T-helper 2 cell (primary cell): Measurements from ENCODE around the gene CNTNAP2.

ENCODE experiments used
- DNase-seq, 5 experiments: peaks; one replicate each; pipeline versions ENCODE4 v3.0.0 to v3.0.0-alpha.2; 2012 to 2022

CNTNAP2 gene

GRCh38 chr7:148079206-148080080 is 1962.8 kb downstream of the CNTNAP2 start:
- no peak for DNase-seq

DNA sequence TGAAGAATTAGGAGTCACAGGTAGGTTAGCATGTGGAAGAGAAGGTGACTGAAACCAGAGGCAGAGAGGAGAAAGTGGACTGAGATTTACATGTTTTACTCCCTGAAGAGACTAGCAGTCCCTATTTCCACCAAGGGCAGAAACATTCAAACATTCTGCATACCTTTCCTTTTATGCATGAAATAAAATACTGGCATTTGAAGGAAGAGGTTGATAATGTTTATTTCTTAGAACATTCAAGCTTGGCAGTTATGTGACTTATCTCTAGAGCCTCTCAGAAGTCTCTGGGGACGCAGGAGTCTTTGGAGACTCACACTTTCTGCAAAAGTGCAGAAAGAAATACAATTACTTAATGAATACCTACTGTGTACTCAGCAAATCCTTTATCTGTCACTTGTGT is 1966.8 kb downstream of the CNTNAP2 start:
- no peak for DNase-seq

GRCh38 chr7:148084138-148084537 is 1967.5 kb downstream of the CNTNAP2 start:
- DNase-seq: peak in 1 of 5 experiments; percentile 34

- no peak for DNase-seq
Measured at GRCh38 chr7:148091882-148092281, 1975.3 kb downstream of the CNTNAP2 start.

DNA sequence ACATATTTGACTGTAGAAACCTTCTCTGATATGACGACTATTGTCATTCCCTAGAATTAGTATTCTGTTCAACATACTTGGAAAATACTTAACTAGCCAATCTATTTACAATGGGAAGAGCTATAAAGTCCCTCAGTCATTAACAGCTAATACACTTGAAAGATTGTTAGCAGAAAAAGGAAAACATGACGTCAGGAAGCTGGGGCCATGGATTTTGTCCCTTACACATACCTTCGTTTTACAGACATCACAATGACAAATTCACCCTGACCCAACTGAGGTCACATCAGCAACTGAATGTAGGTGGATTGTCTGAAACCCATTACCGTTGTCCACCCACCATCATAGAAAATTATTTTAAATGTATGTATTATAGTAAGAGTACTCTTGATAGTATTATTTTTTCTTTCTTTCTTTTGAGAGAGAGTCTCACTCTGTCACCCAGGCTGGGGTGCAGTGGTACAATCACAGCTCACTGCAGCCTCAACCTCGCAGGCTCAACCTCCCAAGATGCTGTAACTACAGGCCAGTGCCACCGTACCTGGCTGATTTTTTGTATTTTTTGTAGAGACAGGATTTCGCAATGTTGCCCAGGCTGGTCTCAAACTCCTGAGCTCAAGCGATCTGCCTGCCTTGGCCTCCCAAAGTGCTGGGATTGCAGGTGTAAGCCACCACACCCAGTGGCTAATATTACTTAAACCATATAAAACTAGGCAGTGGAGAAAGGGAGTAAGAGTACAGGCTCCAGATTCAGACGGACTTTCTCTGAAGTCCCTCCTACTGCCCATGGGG is 1977.0 kb downstream of the CNTNAP2 start:
- no peak for DNase-seq

- DNase-seq: no peak
Measured at GRCh38 chr7:148095066-148095465, 1978.5 kb downstream of the CNTNAP2 start.

DNA sequence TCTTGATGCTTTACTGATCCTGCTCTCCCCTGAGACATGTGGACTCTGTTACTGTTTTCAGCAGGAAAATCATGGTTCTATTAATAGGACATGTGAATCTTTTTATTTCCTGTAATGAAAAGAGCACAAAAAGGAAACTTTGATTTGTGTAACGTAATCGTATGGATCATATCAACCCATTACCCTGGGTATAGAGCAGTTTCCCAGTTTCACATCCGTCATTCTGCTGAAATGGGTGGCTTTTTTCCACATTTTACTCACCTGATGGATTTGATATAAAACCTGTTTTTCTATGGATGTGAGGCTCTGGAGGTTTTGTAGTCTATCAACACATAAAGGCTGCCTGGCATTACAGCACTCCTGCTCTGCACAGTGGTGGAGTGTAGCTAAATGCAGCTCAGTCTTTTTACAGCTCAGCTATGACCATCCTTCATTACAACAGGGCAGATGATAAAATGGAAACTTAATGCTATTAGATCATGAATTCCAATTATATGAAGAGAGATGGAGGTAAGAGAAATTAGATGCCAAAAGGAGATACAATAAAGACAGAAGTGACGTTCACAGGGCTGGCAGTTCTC is 1987.6 kb downstream of the CNTNAP2 start:
- DNase-seq: no peak

DNA sequence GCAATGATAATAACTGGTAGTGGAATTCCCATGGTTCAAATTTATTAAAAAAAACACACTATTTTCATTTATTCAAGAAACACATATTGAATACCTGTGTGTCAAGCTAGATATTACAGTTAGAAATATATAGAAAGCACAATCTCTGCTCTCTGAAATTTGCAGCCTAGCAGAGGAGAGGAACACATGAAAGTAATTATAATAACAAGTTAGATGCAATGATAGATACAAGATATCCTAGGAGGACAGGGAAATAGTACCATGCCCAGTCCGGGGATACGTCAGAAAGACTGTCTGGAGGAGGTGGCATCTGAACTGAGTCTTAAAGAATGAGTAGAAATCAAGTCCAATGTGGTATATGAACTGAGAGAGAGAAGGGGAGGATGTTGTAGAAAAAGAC is 1988.3 kb downstream of the CNTNAP2 start:
- DNase-seq: no peak

DNA sequence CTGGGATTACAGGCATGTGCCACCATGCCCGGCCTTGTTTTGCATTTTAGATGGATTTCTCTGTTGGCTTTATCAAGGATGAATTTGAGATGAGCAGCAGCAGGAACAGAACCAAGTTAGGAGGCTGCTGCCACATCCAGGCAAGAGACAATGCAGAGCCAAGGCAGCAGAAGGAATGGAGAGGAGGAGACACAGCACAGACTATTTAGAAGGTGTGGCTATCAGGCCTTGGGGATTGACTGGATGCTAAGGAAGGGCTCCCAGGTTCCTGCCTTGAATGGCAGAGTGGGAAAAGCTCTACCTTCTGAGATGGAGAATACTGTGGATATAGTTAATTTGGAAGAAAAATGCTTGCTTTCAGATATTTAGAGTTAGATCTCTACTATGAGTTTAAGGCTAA is 1989.3 kb downstream of the CNTNAP2 start:
- DNase-seq: no peak

GRCh38 chr7:148107443-148108127 is 1991.0 kb downstream of the CNTNAP2 start:
- DNase-seq: no peak

- no peak for DNase-seq
Measured at GRCh38 chr7:148108381-148108780, 1991.8 kb downstream of the CNTNAP2 start.

DNA sequence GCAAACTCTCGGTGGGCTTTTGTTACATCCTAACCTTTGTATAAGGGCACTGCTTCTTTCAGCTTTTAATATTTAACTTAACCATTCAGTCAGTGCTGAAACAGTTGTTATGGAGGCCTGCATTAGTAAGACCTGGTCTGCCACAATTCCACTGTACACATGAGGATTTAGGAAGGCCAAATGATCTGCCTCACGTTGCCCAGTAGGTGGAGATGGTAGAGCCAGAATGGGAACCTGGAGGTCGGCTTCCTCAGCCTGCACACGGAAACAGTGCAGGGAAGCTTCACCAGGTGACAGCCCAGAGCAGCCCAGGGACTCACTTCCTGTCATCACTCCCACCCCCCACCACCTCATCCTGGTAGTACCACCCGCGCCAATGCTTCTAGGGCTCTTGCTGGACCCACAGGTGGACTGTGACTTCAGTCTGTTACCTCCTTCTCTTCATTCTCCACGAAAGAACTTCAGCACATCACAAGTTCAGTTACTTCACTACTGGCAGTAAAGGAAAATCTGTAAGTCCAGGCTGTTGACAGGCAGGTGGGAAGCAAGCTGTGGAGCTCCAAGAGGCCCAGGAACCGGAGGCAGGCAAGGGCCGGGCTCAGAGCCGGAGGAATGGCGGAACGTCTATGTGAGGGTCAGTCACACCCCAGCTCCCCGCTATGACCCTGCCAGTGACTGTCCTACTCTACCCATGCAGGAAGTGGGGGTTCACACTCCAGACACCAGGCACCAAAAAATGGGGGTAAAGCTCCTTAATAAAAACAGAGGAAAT is 1993.7 kb downstream of the CNTNAP2 start:
- DNase-seq: no peak

- no peak for DNase-seq
Measured at GRCh38 chr7:148114804-148115203, 1998.2 kb downstream of the CNTNAP2 start.

GRCh38 chr7:148115308-148115707 is 1998.7 kb downstream of the CNTNAP2 start:
- no peak for DNase-seq

GRCh38 chr7:148116195-148116594 is 1999.6 kb downstream of the CNTNAP2 start:
- peak in 1 of 5 experiments; percentile 55 for DNase-seq

DNA sequence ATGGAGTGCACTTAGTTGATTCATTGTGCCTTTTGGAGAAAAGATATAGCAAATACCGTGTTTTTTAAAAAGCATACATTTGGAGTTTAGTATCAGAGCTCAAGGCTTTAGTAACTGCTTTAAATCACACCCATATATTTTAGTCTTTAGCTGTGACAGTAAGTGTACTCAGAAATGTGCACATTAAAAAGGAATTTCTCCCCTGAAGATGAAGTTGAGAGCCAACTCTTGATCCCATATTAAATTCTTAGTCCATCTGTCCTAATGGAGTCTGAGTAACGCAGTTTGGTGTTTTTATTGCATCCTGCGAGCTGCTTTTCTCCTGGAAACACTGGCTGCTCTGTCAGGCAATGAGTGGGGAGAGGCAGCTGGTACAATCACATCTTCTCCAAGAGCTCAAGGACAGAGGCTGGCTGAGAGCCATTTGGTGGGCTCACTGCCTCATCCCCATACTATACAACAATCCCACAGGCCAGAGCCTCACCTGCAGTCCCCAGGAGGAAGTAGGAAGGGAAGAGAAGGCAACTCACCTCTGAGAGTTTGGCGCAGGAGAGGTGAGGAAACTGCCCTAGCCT is 2000.3 kb downstream of the CNTNAP2 start:
- no peak for DNase-seq

DNA sequence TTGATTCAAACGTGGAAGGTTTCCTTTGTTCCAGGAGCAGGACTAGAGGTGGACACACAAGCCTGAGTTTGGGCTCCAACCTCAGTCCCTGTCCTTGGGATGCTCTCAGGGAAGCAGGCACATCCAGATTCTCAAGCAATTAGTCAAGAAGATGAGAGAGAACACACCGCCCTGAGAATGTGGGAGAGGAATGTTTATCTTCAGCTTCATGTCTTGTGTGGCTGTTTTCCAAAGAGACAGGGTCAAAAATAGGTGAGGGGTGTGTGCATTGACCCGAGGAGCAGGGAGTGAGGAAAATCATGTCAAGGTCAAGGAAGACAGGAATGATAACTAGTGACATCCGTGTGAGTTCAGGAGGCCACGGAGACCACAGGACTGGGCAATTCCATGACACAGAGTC is 2001.8 kb downstream of the CNTNAP2 start:
- no peak for DNase-seq

- no peak for DNase-seq
Measured at GRCh38 chr7:148121401-148121800, 2004.8 kb downstream of the CNTNAP2 start.

DNA sequence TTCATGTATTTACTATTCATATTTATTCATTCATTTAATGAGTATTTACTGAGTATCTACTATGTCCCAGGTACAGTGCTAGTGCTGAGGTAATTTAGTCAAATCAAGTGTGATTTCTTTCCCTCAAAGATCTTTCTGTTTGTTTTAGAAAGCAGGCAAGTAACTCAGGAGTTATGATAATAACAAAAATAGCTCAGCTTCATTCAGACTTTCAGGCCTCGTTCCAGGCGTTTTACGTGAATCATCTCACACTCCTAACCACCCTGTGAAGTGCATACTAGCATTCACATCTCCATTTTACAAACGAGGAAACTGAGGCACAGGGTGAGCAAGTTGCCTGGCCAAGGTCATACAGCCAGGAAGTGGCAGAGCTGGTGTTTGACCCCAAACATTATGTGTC is 2005.2 kb downstream of the CNTNAP2 start:
- no peak for DNase-seq

- no peak for DNase-seq
Measured at GRCh38 chr7:148124477-148124876, 2007.9 kb downstream of the CNTNAP2 start.

GRCh38 chr7:148127374-148127773 is 2010.8 kb downstream of the CNTNAP2 start:
- DNase-seq: no peak

DNA sequence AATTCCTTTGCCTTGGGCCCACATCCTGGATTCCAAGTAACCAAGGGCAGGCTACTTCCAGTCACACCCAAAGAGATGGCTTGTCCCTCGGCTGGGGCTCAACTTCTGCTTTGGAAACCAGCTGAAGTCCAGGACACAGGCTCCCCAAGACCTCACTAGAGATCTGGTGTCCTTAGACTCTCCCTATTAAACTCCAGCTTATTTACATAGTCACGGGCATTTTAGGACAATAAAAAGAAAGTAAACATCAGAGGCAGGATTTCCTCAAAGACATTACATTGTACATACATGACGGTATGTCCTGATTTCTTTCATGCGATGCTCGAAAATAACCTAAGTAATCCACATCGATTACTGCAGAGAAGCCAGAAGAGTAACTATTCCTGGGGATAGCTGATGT is 2012.4 kb downstream of the CNTNAP2 start:
- DNase-seq: no peak
